Measurements from ENCODE around the gene CLPSL1.
"Not testable (repeated sequence)": the region's sequence is repeated elsewhere in the genome, so short reads cannot be mapped to it uniquely, and the experiment has no call there.

CLPSL1 gene

GRCh38 chr6:35780719-35781118 is at the start of gene CLPSL1:
TSS of gene CLPSL1 (plus strand) at chr6:35781019. CDS start at chr6:35781111, 92 bp downstream.
- no peak for DNase-seq

GRCh38 chr6:35731414-35731735 is 49.4 kb upstream of the CLPSL1 start:
- DNase-seq = peak; percentile 45

- peak; percentile 53 for DNase-seq
These were observed 48.9 kb upstream of the CLPSL1 start for GRCh38 chr6:35731736-35732532.

- DNase-seq = no peak
These were observed 47.2 kb upstream of the CLPSL1 start for GRCh38 chr6:35733633-35734032.

GRCh38 chr6:35734319-35734718 is 46.5 kb upstream of the CLPSL1 start:
- not testable (repeated sequence) for DNase-seq

GRCh38 chr6:35735452-35735851 is 45.4 kb upstream of the CLPSL1 start:
- no peak for DNase-seq

- DNase-seq = peak; percentile 11
These were observed 44.4 kb upstream of the CLPSL1 start for GRCh38 chr6:35736253-35736894.

- no peak for DNase-seq
These were observed 43.8 kb upstream of the CLPSL1 start, which contains the start of gene ARMC12 for GRCh38 chr6:35736982-35737412. TSS of gene ARMC12 (plus strand) at chr6:35737032. CDS start at chr6:35737109, 77 bp downstream.

GRCh38 chr6:35737413-35738211 is 43.2 kb upstream of the CLPSL1 start:
- peak; percentile 52 for DNase-seq

GRCh38 chr6:35739645-35740524 is 40.9 kb upstream of the CLPSL1 start:
- no peak for DNase-seq

- DNase-seq = no peak
These were observed 38.0 kb upstream of the CLPSL1 start for GRCh38 chr6:35742842-35743241.

GRCh38 chr6:35745509-35745908 is 35.3 kb upstream of the CLPSL1 start:
- DNase-seq = no peak

- no peak for DNase-seq
These were observed 34.3 kb upstream of the CLPSL1 start for GRCh38 chr6:35746516-35746915.

GRCh38 chr6:35747877-35748276 is 32.9 kb upstream of the CLPSL1 start:
- no peak for DNase-seq

- DNase-seq = no peak
These were observed 30.3 kb upstream of the CLPSL1 start for GRCh38 chr6:35750557-35750956.

GRCh38 chr6:35751594-35751993 is 29.2 kb upstream of the CLPSL1 start:
- DNase-seq = no peak

GRCh38 chr6:35752330-35752729 is 28.5 kb upstream of the CLPSL1 start:
- DNase-seq = no peak

GRCh38 chr6:35754452-35755277 is 26.2 kb upstream of the CLPSL1 start:
- DNase-seq = no peak

- DNase-seq = no peak
These were observed 25.4 kb upstream of the CLPSL1 start for GRCh38 chr6:35755278-35755924.

GRCh38 chr6:35757456-35758123 is 23.2 kb upstream of the CLPSL1 start:
- DNase-seq = no peak

Measured in amniotic stem cell (primary cell).